Measurements from ENCODE around the gene THEM5.
"Not testable (repeated sequence)": the region's sequence is repeated elsewhere in the genome, so short reads cannot be mapped to it uniquely, and the experiment has no call there.

DNA sequence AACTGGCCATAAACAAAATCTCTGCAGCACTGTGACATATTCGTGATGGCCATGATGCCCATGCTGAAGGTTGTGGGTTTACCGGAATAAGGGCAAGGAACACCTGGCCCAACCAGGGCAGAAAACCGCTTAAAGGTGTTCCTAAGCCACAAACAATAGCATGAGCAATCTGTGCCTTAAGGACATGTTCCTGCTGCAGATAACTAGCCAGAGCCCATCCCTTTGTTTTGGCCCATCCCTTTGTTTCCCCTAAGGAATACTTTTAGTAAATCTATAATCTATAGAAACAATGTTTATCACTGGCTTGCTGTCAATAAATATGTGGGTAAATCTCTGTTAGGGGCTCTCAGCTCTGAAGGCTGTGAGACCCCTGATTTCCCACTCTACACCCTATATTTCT, 47.3 kb upstream of the THEM5 start:
- not testable (repeated sequence) for TF ChIP-seq ZFP3 (CRISPR knock-in tag; IDR thresholded peaks at IDR 0.05); BACH2 (CRISPR knock-in tag; IDR thresholded peaks at IDR 0.05; ENCODE audit: borderline replicate concordance); POU6F1 (CRISPR knock-in tag; IDR thresholded peaks at IDR 0.05; ENCODE audit: borderline replicate concordance, low read depth); ZFP30 (CRISPR knock-in tag; IDR thresholded peaks at IDR 0.05); ARNTL (CRISPR knock-in tag; IDR thresholded peaks at IDR 0.05; ENCODE audit: borderline replicate concordance, low read depth); ISL1 (CRISPR knock-in tag; IDR thresholded peaks at IDR 0.05); RARB (CRISPR knock-in tag; IDR thresholded peaks at IDR 0.05)
- TF ChIP-seq, protein P1, sequence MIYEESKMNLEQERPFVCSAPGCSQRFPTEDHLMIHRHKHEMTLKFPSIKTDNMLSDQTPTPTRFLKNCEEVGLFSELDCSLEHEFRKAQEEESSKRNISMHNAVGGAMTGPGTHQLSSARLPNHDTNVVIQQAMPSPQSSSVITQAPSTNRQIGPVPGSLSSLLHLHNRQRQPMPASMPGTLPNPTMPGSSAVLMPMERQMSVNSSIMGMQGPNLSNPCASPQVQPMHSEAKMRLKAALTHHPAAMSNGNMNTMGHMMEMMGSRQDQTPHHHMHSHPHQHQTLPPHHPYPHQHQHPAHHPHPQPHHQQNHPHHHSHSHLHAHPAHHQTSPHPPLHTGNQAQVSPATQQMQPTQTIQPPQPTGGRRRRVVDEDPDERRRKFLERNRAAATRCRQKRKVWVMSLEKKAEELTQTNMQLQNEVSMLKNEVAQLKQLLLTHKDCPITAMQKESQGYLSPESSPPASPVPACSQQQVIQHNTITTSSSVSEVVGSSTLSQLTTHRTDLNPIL (CRISPR knock-in tag; IDR thresholded peaks at IDR 0.05; ENCODE audit: low read depth): not testable (repeated sequence)
